Activated CD8-positive, alpha-beta memory T cell treated with anti-CD3 and anti-CD28 coated beads, Interleukin-2, amount 50 U/mL, for 24 hours (primary cell): Measurements from ENCODE around the gene MYT1.
"Not testable (repeated sequence)": the region's sequence is repeated elsewhere in the genome, so short reads cannot be mapped to it uniquely, and the experiment has no call there.

Experiments used
- DNase-seq: peaks from one replicate; pipeline ENCODE4 v3.0.0-alpha.2; 2020; ENCODE audit errors: extremely low read depth

MYT1 gene

DNA sequence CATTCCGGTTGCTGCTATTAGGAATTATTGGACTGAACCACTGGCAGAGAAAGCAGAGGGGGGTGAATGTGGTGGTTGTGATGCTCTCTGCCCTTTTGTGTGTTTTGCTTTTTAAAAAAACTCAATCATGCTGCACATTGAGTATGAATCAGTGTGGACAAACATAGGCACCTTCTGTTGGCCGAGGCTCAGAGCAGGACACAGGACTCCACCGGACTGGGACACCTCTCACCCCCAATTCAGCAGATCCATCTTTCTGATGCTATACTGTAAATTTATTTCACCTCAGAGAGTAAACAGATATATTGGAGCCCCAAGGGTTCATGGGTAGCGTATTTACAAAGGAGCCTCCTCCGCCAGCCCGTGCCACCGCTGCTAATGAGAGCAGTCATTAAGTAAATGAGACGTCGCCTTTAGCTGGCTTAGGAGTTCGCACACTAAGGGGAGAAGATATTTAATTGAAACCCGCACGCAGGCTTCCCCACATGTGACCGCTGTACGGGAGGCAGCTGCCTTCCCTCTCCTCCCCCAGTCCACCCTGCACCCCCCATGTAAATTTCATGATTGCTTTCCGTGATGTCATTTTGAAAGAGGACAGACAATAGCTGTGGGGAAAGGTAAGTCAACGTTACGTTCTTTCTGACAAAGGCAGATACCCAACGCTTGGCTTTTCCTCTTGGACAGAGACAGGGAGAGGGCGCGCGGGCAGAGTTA lies at the start of gene MYT1:
TSS of gene MYT1 (plus strand) at position 330 of the 714 bp plus-strand sequence. CDS start 34,410 bp downstream, outside the sequence.
- DNase-seq = no peak

DNA sequence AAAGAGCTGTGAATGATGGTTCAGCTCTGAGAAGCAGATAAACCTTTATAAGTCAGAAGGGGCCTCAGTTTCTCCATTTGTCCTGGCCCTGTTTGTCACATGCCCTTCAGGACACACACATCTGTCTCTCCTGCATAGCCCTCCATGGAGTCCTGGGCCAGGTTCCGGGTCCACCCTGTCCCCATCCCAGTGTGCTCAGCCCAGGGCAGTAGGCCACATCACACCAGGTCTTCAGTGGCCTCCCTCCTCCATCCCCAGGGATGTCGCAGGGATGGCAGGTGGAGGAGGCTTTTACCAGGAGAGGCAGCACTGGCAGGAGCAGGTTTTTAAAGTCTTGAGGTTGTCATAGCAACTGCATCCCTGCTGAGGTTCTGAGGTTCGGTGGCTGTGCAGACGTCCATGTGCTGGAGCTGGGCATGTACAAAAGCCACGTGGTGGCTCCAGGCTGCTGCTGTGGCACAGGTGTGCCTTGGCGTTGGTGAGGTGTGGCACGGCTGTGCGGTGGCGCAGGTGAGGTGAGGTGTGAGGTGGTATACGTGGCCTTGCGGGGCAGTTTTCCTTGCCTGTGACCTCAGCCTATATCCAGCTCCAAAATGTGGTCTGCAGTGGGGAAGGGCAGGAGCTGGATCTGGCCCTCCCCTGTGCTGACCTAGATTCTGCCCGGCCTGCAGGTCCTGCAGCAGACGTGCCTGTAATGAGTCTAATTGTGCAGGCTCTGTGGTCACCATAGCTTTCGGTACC lies 48.9 kb upstream of the MYT1 start:
- DNase-seq = no peak

DNA sequence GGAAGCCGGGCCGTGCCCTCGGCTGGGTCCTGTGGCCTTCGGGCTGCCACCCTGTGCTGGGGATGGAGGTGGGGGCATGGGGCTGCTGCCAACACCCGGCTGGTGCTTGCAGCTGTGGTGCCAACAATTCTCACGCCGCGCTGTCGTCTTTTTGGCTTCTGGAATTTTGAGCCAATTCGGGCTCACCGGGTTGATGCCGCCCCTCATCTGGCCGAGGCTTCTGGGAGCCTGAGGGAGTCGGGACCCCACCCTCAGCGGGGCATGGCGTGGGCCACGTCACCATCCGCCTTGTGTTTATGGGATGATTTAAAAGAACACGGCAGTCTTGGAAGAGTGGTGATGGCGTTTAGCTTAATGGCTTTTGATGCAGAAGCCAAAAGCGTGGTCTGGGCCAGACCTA lies 48.2 kb upstream of the MYT1 start:
- no peak for DNase-seq

DNA sequence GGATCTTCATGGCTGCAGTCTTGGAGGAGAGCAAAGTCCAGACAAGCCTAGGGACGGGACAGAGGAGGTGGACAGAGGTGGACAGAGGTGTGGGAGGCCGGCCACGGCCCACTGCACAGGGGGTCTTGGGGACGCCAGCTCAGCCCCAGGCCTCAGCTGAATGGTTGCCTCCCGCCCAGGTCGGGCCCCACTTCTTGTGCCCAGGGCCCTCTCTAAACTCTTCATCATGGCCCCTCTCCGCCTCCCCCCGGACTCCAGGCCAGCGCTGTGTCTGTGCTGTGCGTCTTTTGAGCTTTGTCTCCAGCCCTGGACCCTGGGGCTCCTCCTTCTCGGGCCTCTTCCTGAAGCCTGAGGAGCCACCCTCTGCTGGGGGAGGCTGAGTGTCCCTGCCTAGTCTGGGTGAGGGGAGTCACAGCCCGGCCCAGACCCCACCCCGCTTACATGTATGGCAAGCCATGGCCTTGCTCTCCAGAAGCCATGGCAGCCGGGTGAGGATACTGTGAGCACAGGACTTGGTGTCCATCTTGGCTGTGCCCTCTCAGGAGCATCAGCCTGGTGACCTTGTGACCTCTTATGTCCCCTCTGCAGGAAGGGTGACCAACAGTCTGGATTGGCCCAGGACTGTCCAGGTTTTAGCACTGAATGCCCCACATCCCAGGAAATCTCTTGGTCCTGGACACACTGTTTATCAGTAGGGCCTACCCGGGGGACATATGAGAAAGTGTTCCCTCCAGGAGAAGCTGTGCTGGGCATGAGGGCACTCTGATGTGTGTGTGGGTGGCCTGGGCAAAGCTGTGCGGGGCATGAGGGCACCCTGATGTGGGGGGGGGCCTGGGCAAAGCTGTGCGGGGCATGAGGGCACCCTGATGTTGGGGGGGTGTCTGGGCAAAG lies 47.5 kb upstream of the MYT1 start:
- no peak for DNase-seq

DNA sequence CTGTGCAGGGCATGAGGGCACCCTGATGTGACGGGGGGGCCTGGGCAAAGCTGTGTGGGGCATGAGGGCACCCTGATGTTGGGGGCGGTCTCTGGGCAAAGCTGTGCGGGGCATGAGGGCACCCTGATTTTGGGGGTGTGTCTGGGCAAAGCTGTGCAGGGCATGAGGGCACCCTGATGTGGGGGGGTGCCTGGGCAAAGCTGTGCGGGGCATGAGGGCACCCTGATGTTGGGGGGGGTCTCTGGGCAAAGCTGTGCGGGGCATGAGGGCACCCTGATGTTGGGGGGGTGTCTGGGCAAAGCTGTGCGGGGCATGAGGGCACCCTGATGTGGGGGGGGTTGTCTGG lies 46.8 kb upstream of the MYT1 start:
- not testable (repeated sequence) for DNase-seq

DNA sequence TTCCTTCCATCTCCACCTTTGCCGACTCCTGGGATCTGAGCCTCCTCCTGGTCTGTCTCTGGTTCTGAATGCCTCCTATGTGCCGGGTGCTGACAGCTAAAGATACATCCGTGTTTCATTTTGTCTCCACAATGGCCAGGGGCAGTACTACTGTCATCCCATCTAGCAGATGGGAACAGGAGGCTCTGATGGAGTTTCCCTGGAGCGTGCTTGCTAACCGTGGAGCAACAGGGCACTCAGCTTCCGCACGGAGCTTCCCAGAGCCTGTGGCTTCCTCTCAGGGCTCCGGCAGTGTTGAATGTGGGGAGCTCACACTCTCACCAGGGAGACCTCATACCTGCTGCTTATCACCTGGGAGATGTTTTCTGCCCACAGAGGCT lies 45.0 kb upstream of the MYT1 start:
- no peak for DNase-seq

DNA sequence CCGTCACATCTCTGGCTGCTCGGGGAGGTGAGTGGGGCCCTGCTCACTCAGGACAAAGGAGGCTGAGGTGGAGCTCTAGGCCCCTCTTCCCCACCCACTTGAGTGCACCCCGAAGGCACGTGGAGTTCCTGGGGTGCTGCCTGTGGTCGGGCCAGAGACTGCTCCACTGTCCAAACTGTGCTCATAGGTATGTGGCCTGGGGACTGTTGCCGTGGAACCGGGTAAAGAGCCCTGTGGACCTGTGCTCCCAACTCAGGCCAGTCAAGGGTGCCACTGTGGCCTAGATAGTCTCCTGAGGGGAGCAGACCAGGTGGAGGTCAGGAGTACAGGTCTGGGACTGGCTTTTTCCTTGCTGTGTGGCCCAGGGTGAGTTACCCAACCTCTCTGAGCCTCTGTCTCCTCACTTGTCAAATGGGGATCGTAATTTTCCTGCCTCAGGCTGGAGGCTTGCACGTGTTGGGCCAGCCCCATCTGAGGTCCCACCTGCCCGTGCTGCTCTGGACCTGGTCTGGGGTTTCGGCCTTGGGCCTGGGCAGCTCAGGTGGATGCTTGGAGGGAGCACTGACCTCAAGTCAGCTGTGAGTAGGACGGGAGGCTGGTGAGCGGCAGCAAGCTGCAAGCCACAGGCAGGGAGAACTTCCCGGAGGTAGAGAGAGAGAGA lies 44.4 kb upstream of the MYT1 start:
- DNase-seq = no peak

DNA sequence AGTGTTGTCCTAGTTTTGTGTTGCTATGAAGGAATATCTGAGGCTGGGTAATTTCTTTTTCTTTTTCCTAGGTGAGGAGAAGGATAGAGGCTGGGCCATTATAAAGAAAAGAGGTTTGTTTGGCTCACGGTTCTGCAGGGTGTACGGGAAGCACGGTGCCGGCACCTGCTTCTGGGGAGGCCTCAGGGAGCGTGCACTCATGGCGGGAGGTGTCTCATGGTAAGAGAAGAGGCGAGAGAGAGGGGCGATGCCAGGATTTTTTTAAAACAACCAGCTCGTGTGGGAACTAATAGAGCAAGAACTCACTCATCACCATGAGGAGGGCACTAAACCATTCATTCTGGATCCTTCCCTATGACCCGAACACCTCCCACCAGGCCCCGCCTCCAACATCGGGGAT lies 42.7 kb upstream of the MYT1 start:
- DNase-seq = no peak

DNA sequence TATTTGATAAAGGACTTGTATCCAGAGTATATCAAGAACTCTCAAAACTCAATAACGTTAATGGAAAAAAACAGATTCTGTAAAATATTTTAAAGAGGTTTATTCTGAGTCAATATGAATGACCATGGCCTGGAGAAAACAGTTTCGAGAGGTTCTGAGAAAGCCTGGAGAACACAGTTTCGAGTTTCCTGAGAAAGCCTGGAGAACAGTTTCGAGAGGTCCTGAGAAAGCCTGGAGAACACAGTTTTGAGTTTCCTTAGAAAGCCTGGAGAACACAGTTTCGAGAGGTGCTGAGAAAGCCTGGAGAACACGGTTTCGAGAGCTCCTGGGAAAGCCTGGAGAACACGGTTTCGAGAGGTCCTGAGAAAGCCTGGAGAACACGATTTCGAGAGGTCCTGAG lies 41.3 kb upstream of the MYT1 start:
- not testable (repeated sequence) for DNase-seq

DNA sequence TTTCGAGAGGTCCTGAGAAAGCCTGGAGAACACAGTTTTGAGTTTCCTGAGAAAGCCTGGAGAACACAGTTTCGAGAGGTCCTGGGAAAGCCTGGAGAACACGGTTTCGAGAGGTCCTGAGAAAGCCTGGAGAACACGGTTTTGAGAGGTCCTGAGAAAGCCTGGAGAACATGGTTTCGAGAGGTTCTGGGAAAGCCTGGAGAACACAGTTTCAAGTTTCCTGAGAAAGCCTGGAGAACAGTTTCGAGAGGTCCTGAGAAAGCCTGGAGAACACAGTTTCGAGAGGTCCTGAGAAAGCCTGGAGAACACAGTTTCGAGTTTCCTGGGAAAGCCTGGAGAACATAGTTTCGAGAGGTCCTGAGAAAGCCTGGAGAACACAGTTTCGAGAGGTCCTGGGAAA lies 40.7 kb upstream of the MYT1 start:
- DNase-seq = not testable (repeated sequence)

DNA sequence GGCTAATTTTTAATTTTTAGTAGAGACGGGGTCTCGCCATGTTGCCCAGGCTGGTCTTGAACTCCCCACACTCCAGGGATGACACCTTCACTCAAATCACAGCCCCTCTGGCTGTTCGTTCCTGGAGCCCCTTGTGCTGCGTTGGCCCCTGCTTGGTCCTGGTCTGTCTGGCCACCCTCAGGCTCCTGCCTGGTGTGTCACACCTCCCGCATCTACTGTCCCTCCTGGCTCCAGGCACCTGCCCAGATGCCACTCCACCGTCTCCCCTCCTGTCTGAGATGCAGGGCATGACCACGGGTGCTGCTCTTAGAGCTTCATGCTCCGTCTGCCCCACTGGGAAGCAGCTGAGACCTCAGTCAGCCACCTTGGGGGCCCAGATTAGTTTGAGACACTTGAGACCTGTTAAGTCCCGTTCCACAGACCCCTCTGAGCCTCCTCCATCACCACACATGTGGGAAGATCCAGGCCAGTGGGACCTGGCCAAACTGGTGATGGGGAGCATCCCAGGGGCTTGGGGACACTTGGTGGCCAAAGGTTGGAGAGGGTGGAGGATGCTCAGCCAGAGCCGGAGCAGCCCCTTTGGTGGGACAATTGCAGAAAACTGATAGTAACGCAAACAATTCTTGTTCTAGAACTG lies 35.0 kb upstream of the MYT1 start:
- no peak for DNase-seq

DNA sequence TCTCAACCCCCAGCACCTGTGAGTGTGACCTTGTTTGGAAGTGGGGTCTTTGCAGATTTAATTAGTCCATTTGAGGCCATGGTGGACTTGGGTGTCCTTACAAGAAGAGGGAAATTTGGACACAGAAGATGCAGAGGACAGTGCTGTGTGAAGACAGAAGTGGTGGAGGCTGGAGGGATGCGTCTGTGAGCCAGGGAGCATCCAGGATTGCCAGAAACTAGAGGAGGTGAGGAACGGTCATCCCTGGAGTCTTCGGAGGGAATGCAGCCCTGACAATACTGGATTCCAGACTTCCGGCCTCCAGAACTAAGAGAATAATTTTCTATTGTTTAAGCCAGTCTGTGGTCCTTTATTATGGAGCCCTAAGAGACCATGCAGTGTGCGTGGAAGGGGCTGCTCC lies 34.0 kb upstream of the MYT1 start:
- no peak for DNase-seq

DNA sequence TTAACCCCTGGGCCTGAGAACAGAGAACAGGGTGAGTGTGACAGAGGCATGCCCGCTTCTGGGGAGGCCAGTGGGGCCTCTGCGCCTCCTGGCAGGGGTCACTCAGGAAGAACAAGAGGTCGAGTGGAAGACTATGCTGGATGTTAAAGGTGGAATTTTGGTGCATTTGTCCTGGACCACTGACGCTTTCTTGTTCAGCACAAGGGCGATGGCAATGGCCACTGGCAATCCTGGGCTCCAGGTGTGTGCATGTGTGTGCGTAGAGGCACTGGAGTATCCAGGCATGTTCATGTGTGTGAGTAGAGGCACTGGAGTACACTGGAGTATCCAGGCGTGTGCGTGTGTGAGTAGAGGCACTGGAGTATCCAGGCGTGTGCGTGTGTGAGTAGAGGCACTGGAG lies 33.4 kb upstream of the MYT1 start:
- DNase-seq = no peak

DNA sequence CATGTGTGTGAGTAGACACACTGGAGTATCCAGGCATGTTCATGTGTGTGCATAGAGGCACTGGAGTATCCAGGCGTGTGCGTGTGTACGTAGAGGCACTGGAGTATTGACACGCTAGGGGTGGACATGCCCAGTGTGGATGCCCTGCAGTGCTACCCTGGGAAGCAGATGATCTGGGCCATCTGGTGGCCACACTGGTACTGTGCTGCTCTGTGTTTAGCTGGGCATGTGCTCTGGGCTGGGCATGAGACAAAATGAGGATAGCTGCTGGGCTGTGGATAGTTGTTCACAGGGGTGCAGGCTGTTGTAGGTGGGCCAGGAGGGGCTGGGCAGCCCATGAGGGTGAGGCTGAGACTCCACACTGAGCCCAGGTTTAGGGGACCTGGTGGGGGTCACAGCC lies 32.8 kb upstream of the MYT1 start:
- DNase-seq = no peak

DNA sequence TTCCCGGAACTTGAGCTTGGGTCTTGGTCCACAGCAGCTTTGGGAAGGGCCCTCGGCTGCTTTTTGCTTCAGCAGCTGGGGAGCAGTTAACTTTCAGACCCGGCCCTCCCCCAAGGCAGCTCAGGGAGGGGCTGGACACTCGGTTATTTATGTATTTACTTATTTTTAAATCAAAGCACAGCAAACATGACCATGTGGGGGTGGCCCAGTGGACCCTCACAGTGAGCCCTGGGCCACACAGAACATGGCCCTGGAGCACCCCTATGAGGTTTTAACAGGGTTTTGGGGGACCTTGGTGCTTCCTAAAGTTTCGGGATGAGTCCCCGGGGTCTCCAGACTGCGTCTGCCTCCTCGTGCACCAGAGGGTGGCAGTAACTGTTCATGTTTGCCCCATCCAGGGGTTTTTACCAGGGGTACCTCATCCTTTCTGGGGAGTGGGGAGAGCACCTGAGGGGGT lies 30.3 kb upstream of the MYT1 start:
- DNase-seq = no peak

DNA sequence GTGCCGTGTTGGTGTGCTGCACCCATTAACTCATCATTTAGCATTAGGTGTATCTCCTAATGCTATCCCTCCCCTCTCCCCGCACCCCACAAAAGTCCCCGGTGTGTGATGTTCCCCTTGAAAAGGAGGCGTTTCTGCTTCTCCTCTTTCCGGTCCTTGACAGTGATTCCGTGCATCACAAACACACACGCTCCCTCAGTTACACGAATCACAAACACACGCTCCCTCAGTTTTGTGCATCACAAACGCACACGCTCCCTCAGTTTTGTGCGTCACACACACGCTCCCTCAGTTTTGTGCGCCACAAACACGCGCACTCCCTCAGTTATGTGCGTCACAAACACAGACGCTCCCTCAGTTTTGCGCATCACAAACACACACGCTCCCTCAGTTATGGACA lies 29.5 kb upstream of the MYT1 start:
- not testable (repeated sequence) for DNase-seq

DNA sequence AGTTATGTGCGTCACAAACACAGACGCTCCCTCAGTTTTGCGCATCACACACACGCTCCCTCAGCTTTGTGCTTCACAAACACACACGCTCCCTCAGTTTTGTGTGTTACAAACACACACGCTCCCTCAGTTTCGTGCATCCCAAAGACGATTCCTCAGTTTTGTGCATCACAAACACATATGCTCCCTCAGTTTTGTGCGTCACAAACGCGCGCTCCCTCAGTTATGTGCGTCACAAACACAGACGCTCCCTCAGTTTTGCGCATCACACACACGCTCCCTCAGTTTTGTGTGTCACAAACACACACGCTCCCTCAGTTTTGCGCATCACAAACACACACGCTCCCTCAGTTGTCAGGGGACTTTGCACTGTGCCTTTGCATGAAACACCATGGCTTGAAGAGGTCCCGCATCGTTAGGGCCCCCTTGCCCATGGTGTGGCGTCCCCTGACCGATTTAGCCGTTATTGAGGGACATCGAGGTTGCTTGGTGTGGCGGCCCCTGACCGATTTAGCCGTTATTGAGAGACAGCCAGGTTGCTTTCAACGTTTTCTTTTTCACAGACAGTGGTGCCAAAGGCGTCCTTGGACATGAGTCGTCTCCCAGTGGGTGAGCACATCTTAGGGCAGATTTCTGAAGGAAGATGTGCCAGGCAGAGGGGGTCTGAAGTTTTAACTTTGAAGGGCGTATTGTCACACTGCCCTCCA lies 28.1 kb upstream of the MYT1 start:
- DNase-seq = no peak

DNA sequence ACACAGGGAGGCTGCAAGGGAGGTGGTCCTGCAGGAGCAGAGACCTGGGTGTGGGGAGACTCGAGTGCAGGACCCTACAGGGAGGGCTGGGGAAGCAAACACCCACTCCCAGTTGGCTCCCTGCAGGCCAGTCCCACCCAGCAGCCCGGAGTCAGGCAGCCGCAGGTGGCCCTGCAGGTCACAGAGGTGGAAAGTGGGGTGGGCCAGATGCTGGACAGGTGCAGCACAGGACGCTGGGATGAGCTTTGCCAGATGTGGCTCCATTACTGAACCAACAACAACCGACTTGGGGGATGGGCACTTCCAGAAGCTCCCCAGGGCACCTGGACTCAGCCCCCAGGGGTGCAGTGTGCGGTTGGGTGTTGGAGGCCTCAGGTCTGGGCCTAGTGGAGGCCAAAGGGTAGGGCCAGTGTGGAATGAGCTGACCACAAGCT lies 26.6 kb upstream of the MYT1 start:
- DNase-seq = no peak

DNA sequence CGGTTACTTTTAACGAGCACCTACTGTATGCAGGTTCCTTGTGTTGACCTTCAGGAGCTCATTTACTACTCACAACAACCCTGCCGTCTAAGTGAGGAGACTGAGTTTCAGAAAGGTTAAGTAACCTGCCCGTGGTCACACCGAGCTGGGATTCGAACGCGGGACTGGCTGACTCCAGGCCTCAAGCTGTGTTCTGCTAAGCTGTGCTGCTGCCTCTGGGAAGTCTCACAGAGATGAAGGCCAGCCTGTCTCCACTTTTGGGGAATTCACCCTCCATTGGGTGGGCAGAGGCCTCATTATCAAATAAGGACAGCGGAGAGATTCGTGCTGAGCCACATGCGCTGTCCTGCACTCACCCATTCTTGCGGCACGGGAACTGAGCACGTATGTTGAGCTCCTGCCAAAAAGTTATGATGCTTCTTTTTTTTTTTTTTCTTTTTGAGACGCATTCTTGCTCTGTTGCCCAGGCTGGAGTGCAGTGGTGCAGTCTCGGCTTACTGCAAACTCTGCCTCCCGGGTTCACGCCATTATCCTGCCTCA lies 25.9 kb upstream of the MYT1 start:
- no peak for DNase-seq
